ENCODE data around the gene SMAD2. TPM values are rescaled to one million over a fixed set of nuclear protein-coding genes. Genes with fewer than 3 reads are reported as not detected.
"Not testable (repeated sequence)": the region's sequence is repeated elsewhere in the genome, so short reads cannot be mapped to it uniquely, and the experiment has no call there.

SMAD2 gene
- total RNA-seq, 2 donors from 2014 or later = 118 to 123 TPM

- no peak for DNase-seq
- peak; percentile 78 for ATAC-seq
- intact Hi-C loops (cut with DNase I, micrococcal nuclease) = no loop called here
Measured at GRCh38 chr18:47871288-47871687, 59.2 kb downstream of the SMAD2 start.

GRCh38 chr18:47870605-47871004 lies 59.9 kb downstream of the SMAD2 start:
- intact Hi-C loops (cut with DNase I, micrococcal nuclease) = no loop called here
- ATAC-seq (peak; percentile 87), DNase-seq (no peak)

GRCh38 chr18:47868744-47869143 lies 61.7 kb downstream of the SMAD2 start:
- no peak for DNase-seq
- ATAC-seq = no peak
- intact Hi-C loops (cut with DNase I, micrococcal nuclease) = no loop called here

DNA sequence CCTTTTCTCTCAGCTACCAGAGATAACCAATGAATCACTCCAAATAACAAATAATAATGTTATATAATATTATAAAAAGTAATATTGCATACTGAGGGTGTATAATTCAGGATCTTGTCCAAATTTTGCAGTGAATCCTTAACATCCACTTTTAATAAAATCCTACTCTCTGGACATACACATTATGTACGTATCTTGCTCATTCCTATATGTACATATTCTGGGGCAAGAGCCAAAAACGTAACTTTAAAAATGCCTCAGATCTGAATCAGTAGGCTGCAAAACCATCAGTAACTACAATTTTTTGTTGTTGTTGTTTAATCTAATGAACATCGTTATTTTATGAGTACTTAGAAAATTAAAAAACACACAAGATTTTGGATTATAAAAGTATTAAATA lies 65.3 kb downstream of the SMAD2 start:
- ATAC-seq (no peak), DNase-seq (no peak)
- intact Hi-C loops (cut with DNase I, micrococcal nuclease) = no loop called here

DNA sequence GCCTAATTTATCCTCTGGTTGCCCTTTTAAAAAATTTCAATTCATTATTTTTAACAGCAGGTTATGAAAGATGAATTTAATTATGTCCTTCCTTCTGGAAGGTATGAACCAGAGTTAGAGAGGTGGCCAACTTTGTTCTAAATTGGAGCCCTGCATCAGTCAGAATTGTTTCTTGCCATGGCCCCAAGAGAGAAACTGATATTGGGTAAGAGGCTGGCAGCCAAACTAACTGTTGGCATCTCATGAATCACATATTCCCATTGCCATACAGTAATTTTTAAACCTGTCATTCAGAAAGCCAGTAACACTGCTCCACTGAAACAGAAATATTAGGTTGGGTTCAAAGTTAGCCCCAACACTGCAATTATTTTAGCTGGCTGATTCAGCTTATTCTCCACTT lies 67.4 kb downstream of the SMAD2 start:
- intact Hi-C loops (cut with DNase I, micrococcal nuclease) = no loop called here
- DNase-seq (no peak), ATAC-seq (no peak)

GRCh38 chr18:47858607-47859006 lies 71.9 kb downstream of the SMAD2 start:
- no peak for ATAC-seq
- intact Hi-C loops (cut with DNase I, micrococcal nuclease) = no loop called here

GRCh38 chr18:47847635-47848034 lies 82.8 kb downstream of the SMAD2 start:
- intact Hi-C loops (cut with DNase I, micrococcal nuclease) = no loop called here
- DNase-seq (no peak), ATAC-seq (no peak)

More at GRCh38 chr18:47858607-47859006, 71.9 kb downstream of the SMAD2 start:
- no peak for DNase-seq

DNA sequence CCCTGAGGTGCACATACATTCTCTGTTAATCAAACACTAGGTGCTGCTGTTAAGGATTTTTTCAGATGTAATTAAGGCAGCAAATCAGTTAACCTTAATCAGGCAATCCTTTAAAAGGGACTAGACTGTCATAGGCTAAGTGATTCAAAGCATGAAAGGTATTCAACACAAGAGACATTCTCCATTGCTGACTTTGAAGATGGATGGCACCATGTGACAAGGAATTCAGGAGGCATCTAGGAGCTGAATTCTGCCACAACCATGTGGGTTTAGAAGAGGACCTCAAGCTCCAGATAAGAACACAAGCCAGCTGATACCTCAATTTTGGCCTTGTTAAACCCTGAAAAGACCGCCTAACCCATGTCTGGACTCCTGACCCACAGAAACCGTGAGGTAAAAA lies 84.0 kb downstream of the SMAD2 start:
- peak; percentile 30 for ATAC-seq
- intact Hi-C loops (cut with DNase I, micrococcal nuclease) = no loop called here
- no peak for DNase-seq

DNA sequence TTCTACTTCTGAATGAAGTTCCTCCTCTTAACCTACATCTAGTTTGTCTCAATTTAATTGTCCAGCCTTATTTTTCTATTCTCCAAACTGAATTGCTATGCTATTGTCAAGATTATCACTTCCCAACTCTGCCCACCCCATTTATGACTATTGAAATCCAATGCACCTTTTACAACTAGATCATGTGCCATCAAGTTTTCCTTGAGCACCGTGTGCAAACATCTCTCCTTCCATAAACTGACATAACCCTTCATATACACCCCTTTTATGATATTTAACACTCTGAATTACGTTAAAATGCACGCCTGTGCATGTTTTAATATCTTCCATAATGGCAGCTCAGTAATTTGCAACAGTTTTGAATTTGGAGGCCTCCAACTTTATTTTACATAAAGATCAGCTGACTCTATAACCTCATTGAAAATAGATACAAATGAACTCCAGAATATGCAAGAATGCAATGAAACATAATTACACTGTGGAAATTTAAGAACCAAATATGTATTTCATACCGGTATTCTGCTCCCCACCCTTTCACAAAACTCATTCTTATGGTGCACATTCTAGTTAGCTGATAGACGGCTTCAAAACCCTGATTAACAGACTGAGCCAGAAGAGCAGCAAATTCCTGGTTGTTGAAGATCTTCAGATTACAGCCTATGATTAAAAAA lies 85.5 kb downstream of the SMAD2 start:
- no peak for DNase-seq
- ATAC-seq = peak; percentile 93
- intact Hi-C loops (cut with DNase I, micrococcal nuclease) = no loop called here

- DNase-seq = no peak
- intact Hi-C loops (cut with DNase I, micrococcal nuclease) = no loop called here
- ATAC-seq = no peak
Measured at GRCh38 chr18:47842836-47843235, 87.6 kb downstream of the SMAD2 start.

GRCh38 chr18:47838396-47838795 lies 92.1 kb downstream of the SMAD2 start:
- no peak for ATAC-seq
- DNase-seq = no peak
- intact Hi-C loops (cut with DNase I, micrococcal nuclease) = no loop called here

DNA sequence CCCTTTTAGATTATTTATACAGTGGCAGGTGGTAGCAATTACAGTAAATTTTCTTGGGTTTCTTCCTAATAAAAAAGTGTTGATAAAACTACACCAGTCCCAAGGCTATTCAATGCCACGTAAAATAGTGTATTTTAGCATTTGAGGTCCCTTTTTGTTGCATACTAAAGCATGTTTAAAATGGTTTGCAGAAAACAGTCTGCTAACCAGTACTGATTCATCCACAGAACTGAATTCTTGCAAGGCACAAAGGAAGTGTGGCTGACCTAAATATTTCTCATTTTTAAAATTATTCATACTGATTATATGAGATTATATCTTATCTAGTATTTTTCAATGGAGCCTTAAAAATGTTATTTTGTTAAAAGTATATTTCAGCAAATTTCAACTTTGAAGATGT lies 98.1 kb downstream of the SMAD2 start:
- no peak for ATAC-seq
- DNase-seq = no peak
- intact Hi-C loops (cut with DNase I, micrococcal nuclease) = no loop called here

DNA sequence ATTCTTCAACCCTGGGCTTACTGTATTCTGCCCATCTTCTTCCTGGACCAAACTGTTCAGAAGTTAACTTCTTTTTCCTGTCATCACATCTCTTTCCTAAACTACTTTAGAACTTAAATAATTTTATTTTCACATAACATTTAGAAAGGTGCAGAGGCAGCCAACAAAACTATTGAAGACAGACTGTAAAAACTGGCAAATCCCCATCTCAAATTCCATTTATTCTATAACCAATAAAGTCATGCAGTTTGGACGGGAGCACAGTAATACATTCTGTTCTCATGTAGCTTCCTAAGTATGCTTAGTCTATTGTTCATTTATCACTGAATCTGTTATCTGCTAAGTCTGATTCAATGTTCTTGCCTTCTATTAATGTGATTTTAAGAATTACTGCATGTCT lies 99.1 kb downstream of the SMAD2 start:
- intact Hi-C loops (cut with DNase I, micrococcal nuclease) = no loop called here
- DNase-seq (no peak), ATAC-seq (no peak)

- intact Hi-C loops (cut with DNase I, micrococcal nuclease) = no loop called here
- no peak for ATAC-seq
- DNase-seq = no peak
Measured at GRCh38 chr18:47830772-47831171, 99.7 kb downstream of the SMAD2 start.

GRCh38 chr18:47829831-47830230 lies 100.6 kb downstream of the SMAD2 start:
- DNase-seq = no peak
- no peak for ATAC-seq
- intact Hi-C loops (cut with DNase I, micrococcal nuclease) = no loop called here

DNA sequence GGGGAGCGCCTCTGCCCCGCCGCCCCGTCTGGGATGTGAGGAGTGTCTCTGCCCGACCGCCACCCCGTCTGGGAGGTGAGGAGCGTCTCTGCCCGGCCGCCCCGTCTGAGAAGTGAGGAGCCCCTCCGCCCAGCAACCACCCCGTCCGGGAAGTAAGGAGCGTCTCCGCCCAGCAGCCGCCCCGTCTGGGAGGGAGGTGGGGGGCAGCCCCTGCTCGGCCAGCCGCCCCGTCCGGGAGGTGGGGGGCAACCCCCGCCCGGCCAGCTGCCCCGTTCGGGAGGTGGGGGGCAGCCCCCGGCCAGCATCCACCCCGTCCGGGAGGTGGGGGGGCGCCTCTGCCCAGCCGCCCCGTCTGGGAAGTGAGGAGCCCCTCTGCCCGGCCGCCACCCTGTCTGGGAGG lies 102.4 kb downstream of the SMAD2 start:
- DNase-seq; intact Hi-C loops (cut with DNase I, micrococcal nuclease); ATAC-seq: not testable (repeated sequence)

- DNase-seq (no peak), ATAC-seq (peak; percentile 85)
- intact Hi-C loops (cut with DNase I, micrococcal nuclease) = no loop called here
Measured at GRCh38 chr18:47826157-47827074, 104.0 kb downstream of the SMAD2 start.

DNA sequence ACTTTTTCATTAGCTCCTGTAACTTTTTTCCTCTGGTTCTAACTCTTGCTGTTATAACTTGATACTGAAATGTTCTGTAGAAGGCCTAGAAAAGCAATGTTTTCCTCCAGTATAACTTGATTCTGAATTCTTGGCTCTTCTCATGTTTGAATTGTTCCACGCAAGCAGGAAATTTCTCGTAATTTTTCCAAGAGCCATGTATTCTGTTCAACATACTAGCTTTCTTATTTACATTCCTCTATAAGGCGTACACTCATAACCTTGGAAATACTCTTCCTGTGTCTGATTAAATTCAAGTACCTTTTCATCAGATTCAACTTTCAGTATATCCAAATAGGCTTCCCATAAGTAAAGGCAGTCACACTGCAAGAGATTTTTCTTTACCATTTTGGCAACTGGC lies 109.1 kb downstream of the SMAD2 start:
- intact Hi-C loops (cut with DNase I, micrococcal nuclease) = no loop called here
- no peak for ATAC-seq
- DNase-seq = no peak

DNA sequence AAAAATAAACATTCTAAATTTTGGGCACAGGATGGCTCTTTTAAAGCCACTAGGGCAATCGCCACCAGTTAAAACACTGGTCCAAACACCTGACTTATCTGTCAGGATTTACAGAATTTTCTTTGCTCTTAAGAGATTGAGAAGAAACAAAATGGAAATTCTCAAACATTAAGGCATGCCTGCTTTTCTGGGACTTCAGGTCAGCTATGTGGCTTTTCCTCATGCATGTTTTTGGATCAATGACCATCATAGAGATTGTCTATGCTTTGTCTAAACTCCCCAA lies 112.7 kb downstream of the SMAD2 start:
- DNase-seq (no peak), ATAC-seq (no peak)
- intact Hi-C loops (cut with DNase I, micrococcal nuclease) = no loop called here

DNA sequence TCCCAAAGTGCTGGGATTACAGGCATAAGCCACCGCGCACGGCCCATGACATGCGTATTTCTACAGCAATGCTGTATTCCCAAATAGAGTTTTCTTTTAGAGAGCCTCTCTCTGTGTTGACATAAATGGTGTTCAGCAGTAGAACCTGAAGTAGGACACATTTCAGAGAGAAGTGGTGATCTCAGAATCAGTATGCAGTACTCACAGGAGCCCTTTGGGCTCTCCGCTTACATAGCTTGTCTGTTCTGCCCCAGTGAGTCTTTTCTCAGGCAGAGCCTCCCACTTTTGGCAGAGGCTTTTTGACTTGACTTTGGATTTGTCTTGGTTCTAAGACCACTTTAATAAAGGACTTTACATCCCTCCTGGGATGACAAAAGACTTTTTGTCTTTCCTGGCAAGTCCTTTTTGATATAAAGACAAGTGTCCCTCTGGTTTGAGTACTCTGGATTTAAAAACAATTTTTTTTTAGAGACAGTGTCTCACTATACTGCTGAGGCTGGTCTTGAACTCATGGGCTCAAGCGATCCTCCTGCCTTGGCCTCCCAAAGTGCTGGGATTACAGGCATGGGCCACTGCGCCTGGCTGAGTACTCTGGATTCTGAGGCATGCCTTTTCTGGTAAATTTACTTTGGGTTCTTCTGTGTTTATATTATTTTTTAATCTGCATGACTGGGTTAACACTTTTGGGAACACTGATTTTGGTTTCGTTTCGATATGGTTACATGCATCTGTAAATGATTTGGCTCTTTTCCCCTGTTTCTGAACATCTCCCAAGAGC lies 113.3 kb downstream of the SMAD2 start:
- intact Hi-C loops (cut with DNase I, micrococcal nuclease) = no loop called here
- ATAC-seq = no peak
- no peak for DNase-seq

All from left colon (tissue), 2 donors.